Ramos (cell line): ENCODE results near the gene GRK2.

Experiments used
- in situ Hi-C: fragments of 300-500 bp; cut with MboI; formaldehyde crosslinking; loops from one replicate; pipeline ENCODE4 v1.14.3; 2022; ENCODE audit warnings: low sequenced_read_pairs; ENCODE audit not compliant: unreplicated experiment

Gene GRK2

DNA sequence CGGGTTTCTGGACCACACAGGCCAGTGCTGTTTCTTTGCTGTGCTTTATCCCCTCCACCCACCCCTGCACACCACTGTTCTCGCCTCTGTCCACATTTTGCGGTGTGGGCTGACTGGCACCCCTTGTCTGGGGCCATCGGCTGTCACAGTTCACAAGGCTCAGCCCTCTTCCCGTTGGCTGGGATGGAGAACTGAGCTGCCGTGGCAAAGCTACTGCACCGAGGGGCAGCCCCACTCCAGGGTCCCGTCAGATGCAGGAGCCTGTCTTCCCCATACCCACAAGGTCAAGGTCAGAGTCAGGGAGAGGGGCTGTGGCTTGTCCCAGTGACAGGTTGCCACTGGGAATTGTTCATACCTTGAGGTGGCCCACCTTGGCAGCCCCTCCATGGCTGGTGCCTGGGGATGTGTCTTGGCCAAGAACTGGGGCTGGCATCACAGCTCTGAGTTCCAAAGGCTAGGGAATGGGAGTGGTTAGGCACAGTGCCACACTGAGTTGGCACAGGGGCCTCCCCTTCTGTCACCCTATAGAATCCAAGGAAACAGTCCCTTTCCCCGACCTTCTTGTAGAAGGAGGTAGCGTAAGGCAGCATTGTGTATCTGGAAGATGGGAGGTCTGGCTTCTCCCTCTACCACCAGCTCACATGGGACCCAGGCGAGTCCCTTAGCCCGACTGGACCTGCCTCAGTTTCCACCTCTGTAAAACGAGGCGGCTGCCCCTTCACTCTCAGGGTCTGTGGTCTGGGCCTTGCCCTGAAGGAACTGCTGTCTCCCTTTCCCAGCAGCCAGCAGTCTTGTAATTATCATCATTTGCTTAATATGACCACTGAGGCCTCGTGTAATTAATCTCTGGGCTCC, 3.4 kb downstream of the GRK2 start:
- in situ Hi-C loops, result no loop called here

DNA sequence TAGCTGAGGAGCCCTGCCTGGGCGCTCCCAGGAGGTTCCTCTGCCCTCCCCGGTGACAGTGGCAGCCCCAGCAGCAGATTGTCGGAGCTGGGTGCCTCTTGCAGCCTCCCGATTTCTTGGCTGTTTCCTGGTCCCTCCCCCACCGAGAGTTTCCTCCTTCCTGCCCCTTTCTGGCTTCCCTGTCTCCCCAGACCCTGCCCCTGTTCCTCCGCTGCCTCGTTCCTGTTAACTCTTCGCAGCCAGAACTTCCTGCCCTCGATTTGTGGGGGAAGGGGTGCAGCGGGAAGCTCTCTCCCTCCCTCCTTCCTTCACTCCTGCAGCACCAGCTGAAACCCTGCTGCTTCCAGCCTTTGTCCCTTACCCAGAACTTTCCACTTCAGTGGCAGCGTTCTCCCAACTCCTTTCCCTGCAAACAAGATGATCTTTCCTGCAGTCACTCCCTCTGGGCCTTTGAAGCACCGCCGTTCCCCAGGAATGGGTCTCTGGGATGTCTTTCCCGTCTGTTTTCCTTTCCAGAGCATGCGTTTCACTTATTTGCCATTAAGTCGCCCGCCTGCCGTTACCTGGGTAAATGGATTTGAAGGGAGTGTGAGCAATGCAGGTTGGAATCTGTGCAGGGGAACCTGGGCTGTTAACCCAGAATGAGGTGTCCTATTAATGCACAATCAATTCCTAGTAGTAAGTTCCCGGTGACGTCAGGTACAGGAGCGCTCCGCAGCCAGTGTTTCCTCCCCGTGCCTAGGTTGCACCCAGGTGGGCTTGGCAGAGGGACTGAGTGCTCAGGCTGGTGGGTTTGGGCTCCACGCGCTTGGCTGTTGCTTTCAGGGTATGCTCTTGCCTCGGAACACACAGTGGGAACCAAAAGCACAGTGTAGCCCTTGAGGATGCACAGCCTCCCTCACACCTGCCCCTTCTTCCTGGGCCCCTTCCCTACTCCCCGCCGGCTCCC, 4.3 kb downstream of the GRK2 start:
- in situ Hi-C loops, result no loop called here

DNA sequence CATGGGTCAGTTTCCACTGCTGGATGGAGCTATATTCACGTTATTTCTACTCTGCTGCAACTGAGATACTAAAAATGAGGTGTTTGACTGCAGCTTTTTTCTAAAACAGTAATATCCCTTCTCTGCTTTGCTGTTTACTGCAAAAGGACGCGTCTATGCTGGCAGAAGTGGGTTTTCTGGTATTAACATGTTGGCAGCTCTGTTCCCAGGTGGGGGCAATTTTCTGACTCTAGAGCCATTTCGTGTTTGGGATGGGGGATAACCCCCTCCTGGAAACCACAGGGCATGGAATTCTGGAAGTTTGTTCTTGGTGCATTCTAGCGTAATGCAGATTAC, 4.9 kb downstream of the GRK2 start:
- in situ Hi-C loops, result no loop called here

DNA sequence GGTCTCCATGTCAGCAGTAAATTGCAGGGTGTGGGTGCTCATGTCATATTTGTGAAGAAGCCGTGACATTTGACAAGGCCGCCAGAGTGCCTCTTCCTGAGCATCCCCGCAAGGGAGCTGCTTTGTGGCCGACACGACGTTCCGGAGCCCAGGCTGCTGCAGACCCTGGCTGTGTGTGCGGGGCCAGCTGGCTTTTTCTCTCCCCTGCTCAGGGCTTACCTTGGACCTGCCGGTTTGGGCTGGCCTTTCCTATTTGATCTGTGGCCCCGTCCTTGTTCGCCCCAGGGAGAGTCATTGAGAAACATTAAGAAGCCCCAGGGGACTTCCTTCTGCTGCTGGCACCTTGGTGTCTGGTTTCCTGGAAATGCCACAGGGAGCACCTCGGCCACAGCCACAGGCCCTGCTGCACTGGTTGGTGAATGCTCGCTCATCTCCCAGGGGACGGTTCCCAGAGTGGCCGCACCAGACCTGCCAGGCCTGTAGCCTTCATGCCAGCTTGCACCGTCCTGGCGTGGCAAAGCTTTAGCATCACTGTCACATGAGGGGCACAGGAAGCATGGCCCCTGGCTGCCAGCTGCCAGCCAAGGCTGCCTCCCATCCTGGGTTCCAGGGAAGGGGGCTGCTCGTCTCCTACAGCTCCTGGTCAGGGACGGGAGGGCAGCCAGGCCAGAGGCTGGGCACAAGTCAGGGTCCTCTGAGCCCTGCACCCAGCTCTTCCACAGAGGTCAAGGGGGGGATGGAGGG, 5.4 kb downstream of the GRK2 start:
- in situ Hi-C loops, result no loop called here

DNA sequence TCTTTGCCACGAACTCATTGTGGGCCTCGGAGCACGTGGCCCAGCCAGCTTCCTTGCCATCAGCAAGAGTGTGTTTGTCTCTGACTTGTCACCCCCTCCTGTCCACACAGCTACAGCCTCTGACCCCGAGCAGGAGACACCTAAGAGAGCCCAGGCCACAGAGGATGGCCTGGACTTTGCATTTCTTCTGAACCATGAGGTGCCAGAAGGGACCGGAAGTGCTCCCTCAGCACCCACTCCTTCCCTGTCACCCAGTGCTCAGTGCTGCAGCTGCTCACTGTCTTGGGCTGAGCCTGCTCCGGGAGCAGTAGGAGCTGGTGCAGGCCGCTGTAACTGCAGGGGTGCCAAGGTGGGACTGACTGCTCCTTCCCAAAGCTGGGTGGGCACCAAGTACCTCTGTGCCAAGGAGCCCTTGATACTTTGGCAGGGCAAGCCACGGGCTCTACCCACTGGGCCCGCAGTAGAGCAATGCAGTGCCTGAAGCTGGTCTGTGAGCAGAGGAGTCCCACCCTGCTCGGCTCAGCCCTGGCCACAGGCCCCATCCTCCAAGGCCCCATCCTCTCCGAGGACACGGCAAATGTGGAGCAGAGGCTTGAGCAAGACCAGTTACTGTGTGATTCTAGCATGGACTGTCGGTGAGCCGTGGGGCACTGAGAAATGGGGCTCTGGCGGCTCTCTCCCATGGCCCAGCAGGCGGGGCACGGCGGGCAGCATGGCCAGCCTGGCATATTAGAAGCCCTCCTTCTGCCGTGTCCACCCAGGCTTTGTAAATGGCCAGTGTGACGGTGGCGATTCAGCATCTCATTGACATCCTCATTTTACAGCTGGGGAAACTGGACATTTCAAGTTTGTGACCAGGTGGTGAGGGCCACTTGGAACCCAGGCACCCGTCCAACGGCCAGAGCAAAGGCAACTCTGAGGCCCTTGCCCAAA, 6.3 kb downstream of the GRK2 start:
- in situ Hi-C loops, result no loop called here

DNA sequence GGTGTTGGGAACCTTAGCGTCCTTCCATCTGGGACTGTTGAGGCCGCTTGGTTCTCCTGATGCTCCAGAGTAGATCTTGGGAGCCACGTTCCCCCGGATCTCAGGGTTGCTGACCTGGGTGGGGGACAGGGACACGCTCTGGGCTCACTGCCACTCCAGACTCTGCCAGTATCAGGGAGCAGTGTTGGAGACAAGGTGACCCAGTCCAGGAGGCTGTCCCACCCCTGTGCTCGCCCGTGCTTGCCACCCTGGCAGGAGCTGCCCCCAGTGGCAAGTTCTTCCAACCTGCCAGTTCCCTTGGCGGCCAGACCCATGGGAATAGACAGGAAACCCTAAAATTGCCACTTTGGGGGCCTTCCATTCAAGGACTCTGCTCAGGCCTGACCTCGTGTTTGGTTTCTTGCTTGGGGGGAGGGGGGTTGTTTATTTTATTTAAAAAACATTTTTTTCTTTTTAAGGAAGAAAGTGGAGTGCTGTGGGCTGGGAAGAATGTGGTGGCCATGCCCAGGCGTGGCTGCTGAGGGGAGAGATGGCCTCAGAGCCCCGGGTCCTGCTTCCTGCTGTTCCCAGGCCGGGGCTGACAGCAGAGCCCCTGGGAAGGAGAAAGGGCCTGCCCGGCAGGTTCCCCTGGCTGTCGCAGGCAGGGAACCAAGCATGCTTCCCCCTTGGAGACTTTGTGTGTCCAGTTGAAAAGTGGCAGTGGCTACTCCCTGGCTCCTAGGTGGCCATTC, 7.2 kb downstream of the GRK2 start:
- in situ Hi-C loops, result no loop called here

DNA sequence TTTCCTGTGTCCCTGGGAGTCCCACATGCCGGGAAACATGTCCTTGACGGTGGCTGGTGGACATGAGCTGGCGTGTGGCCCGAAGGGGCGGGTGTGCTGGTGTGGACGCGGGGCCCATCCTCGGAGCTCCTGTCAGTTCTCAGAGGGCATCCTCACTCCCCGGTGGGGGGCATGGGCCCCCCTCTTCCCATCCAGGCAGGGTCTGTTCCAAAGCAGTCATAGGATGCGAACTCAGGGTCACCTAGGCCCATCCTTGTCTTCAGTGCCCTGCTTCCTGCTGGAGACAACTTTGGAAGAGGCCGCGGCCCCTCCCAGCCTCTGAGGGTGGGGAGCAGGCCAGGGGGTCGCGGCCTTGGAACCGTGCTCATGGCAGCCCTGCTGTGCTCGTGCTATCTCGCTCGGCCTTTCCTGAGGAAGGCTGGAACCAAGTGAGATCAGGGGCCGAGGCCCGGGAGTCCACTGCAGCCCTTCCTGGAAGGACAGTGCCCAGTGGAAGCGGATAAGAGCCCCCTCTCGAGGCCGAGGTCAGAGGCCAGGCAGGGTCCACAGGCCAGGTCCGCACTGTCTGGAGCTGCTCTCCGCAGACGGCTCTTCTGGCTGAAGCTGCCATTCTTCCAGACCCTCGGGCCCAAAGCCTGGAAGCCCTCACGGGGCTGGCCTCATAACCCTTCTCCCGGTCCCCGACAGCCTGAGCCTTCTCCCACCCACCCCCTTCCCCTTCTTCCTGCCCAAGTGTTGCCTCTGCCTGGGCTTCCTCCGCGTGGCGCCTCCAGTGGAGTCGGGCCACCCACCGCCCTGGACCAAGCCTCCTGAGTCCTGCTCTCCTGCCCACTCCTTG, 8.7 kb downstream of the GRK2 start:
- in situ Hi-C loops, result no loop called here

DNA sequence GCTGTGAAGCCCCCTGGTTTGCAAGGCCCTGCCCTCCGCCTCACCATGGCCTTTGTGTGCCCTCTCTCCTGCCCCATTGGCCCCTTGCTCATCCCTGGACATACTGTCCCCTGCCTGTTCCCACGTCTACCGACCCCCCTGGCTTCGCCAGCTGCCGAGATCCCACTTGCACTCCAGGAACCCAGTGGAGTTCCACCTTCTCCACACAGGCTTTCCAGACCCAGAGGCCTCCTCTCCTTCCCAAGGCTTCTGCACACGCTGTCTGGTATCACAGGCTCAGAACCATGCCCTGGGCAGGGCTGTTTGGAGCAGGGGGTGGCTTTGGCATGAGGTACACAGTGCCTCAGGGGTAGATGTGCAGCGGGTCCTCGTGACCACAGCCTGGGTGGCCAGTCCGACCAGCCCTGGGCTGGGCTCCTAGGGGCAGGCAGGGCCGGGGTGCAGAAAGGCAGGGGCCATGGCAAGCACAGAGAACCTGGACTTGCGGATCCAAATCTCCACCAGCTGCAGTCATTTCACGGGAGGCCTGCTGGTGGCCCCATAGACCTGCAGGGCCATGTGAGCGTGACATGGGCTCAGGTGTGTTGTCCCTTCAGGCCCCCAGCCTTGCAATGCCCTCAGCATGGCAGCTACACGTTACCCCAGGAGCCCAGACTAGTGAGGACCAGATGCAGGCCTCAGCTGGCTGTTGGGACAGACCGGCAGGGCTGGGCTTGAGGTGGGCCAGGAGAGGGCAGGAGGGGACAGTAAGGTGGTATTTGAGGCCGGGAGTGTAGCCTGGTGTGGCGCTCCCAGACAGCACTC, 9.5 kb downstream of the GRK2 start:
- in situ Hi-C loops, result no loop called here

DNA sequence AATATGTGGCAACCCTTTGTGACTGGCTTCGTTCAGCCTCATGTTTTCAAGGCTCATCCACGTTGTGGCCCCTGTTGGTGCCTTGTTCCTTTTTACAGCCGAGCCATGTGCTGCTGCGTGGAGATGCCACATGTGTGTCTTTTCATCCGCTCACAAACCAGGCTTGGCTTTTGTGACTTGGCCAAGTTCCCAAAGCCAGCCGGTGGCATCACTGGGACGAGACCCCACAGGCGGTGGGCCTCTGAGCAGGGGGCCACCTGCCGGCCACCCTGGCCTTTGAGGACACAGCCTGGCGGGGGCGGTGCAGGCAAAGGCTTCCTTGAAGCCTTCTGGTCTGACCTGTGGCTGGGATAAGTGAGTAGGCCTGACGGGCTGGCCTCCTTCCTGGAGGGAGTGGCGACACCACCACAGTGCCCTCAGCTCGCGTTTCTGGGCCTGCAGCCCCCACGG, 10.5 kb downstream of the GRK2 start:
- in situ Hi-C loops, result no loop called here

DNA sequence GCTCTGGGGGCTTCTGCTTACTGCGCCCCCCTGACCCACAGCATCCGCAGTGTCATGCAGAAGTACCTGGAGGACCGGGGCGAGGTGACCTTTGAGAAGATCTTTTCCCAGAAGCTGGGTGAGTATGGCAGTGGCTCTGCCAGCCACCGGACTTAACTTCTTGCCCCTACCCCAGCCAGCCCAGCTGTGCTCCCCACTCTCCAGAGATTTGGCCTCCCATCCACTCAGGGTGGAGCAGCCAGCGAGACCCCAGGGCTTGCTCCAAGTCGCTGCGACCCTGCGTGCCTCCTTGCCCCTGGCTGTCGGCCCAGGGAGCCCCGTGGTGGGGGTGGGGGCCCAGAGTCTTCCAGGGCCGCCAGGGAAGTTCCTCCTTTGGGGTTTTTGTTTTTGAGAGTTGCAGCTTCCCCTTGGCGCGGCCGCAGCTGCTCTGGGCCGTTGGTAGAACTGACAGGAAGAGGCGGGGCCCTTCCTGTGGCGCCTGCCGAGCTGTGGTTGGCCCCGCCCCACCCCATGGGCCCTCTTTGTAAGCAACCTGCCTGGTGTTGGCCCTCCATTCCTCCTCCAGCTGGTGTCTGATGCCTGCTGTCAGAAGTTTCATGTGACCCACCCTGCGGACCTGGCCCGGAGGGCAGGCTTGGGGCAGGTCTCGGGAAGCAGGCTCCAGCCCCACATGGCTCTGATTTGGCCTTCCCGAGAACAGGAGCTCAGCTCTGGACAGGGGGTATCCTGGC, 11.1 kb downstream of the GRK2 start:
- in situ Hi-C loops, result no loop called here

DNA sequence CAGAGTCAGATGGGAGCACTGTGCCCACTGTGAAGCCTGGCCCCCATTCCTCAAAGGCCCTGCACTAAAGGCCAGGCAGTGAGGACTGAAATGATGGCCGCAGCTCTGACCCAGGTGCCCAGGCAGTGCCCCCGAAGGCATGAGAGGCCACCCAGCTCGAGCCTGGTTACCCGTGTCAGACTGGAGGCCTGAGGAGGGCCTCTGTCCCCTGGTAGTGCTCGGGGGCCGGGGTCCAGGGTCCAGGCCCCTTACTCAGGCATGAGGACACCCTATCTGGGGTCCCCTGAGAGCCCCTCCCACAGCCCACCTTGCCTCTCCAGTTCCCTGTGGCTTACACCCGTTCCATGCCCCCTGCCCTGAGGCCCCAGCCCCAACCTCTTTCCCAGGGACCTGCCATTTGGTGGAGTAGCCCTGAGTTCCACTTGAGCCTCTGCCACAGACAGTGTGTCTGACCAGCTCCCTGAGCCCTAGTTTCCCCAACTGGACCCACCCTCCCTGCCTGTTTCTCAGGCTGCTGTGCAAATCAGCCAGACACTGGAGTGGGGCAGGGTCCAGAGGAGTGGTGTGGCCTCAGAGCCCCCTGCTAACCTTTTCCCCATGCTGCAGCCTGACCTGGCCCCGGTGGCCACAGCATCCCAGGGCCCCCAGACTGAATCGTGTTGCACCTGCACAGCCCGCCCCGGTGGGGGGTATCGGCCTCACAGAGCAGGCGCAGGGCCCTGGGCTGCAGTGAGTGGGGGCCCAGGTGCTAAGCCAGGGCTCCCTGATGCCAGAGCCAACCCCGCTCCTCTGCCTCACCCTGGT, 12.1 kb downstream of the GRK2 start:
- in situ Hi-C loops, result no loop called here

DNA sequence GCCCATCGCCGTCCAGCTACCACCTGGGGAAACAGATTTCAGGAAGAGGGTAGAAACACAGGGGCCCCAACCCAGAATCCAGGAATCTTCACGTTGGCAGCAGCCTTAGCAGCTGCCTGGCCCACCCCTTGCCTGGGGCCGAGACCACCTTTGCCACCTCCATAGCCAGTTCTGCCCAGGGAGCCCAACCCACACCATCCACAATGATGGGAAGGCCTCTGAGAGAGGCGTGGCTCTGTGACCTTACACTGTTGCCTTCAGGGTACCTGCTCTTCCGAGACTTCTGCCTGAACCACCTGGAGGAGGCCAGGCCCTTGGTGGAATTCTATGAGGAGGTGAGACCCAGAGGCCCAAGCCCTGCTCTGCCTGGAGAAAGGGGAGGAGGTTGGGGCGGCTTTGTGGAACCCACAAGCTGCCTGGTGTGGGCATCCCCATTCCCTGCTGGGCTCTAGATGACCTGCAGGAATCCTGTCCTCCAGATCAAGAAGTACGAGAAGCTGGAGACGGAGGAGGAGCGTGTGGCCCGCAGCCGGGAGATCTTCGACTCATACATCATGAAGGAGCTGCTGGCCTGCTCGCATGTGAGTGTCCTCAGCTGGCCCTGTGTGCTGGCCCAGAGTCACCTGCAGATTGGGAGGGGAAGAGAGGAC, 12.8 kb downstream of the GRK2 start:
- in situ Hi-C loops, result no loop called here

DNA sequence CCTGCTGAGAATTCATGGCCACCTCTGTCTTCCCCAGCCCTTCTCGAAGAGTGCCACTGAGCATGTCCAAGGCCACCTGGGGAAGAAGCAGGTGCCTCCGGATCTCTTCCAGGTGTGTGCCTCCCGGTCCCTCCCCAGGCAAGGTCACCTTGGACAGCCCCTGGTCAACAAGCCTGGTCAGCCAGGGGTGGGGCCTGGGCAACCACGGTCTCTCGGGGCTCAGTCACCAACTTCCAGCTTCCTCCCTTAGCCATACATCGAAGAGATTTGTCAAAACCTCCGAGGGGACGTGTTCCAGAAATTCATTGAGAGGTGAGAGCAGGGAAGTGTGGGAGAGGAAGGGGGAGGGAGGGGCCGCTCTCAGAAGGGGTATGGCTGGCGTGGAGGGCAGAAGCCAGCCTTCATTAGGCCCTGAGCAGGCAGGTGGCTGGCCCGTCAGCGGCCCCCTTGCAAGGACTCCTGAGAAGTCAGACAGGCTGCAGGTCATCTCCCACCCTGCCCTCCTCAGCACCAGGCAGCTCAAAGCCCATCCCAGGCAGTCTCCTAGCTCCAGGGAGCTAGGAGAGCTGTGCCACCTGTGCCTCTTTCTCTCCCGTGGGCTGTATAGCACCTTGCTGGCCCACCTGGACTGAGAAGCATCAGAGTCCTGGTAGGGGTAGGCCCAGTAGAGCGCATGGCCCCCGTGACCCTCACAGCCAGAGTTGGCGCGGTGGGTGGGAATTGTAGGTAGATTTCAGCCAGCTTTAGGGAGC, 13.5 kb downstream of the GRK2 start:
- in situ Hi-C loops, result loop anchor here (10.0 kb wide), 1 partner anchor 205 kb away; the partner anchor contains the start of gene AIP

DNA sequence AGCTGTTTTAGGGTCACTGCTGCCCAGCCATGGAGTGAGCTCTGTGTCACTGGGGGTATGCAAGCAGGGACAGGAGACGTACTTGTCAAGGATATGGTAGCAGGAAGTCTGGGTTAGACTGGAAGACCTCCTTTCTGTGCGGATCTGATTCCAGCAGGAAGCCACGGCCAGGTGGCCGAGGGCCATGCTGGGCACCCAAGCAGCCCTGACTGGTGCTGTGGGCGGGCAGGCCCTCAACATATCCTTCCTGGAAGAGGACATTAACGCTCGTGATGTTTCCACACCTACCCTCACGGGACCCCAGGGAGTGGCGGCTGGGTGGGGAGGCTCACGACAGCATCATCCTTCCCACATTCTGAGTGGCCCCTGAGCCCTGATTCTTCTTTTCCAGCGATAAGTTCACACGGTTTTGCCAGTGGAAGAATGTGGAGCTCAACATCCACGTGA, 14.1 kb downstream of the GRK2 start:
- in situ Hi-C loops, result loop anchor here (10.0 kb wide), 1 partner anchor 204 kb away; the partner anchor contains the start of gene AIP
